NCI-H1436 treated with DMSO at 0.1 percent for 48 hours (cell line): Measurements from ENCODE around the gene PIK3C3.
A peak's percentile ranks its signal among the peaks of the same experiment; 100 is the strongest.
"Not testable (repeated sequence)": the region's sequence is repeated elsewhere in the genome, so short reads cannot be mapped to it uniquely, and the experiment has no call there.

Source experiments
- DNase-seq: peaks from one replicate; lab custom pipeline; 2025; lab: John Stamatoyannopoulos, UW

Gene PIK3C3

GRCh38 chr18:42074704-42075103 lies 119.7 kb downstream of the PIK3C3 start:
- no peak for DNase-seq

GRCh38 chr18:42078711-42079110 lies 123.7 kb downstream of the PIK3C3 start:
- DNase-seq, result no peak

- DNase-seq, result no peak
These were observed 125.3 kb downstream of the PIK3C3 start for GRCh38 chr18:42080340-42080739.

- no peak for DNase-seq
These were observed 127.6 kb downstream of the PIK3C3 start for GRCh38 chr18:42082415-42083234.

GRCh38 chr18:42086288-42086687 lies 131.3 kb downstream of the PIK3C3 start:
- DNase-seq, result no peak

- no peak for DNase-seq
These were observed 132.2 kb downstream of the PIK3C3 start for GRCh38 chr18:42087235-42087634.

GRCh38 chr18:42087876-42088275 lies 132.8 kb downstream of the PIK3C3 start:
- DNase-seq, result no peak

- no peak for DNase-seq
These were observed 137.8 kb downstream of the PIK3C3 start for GRCh38 chr18:42092848-42093247.

- DNase-seq, result no peak
These were observed 139.8 kb downstream of the PIK3C3 start for GRCh38 chr18:42094875-42095274.

- no peak for DNase-seq
These were observed 140.8 kb downstream of the PIK3C3 start for GRCh38 chr18:42095732-42096377.

- no peak for DNase-seq
These were observed 145.2 kb downstream of the PIK3C3 start for GRCh38 chr18:42100248-42100647.

GRCh38 chr18:42100911-42101310 lies 145.9 kb downstream of the PIK3C3 start:
- DNase-seq, result no peak

- DNase-seq, result no peak
These were observed 150.4 kb downstream of the PIK3C3 start for GRCh38 chr18:42105394-42105793.

GRCh38 chr18:42106784-42107183 lies 151.8 kb downstream of the PIK3C3 start:
- DNase-seq, result peak; percentile 13

GRCh38 chr18:42107287-42107686 lies 152.3 kb downstream of the PIK3C3 start:
- no peak for DNase-seq

GRCh38 chr18:42107691-42108450 lies 152.8 kb downstream of the PIK3C3 start:
- DNase-seq, result no peak

GRCh38 chr18:42112147-42112546 lies 157.1 kb downstream of the PIK3C3 start:
- not testable (repeated sequence) for DNase-seq

- DNase-seq, result no peak
These were observed 157.8 kb downstream of the PIK3C3 start for GRCh38 chr18:42112657-42113420.

- DNase-seq, result no peak
These were observed 158.6 kb downstream of the PIK3C3 start for GRCh38 chr18:42113529-42114191.

- DNase-seq, result peak; percentile 42
These were observed 159.4 kb downstream of the PIK3C3 start for GRCh38 chr18:42114310-42114943.

GRCh38 chr18:42126586-42126985 lies 171.6 kb downstream of the PIK3C3 start:
- no peak for DNase-seq
